GM18909 (cell line): ENCODE data around the gene TRAF6.

Experiments
- ATAC-seq: cut with Tn5 transposase; IDR thresholded peaks from one replicate; pipeline ENCODE4 v1.9.1; 2021; ENCODE audit warnings: mild to moderate bottlenecking; ENCODE audit not compliant: unreplicated experiment, poor library complexity

TRAF6 gene

GRCh38 chr11:36438126-36438525 lies 71.9 kb downstream of the TRAF6 start:
- no peak for ATAC-seq

GRCh38 chr11:36437413-36437812 lies 72.7 kb downstream of the TRAF6 start:
- ATAC-seq: no peak
